Measurements from ENCODE around the gene CDH13.

CDH13 gene

DNA sequence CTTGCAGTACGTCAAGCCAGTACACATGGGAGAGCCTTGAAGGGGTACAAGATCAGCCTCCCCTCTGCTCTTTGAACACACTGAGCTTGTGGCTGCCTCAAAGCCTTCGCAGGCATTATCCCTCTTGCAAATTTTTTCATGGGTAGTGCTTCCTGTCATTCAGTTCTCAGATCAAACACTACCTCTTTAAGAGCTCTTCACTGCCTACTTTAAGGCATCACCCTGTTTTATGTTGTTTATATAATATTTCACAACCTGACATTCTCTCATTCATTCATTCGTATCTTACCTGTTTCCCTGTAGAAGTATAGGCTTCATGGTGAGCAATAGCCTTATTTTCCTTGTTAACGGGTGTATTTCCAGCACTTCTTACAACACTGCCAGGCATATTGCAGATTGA is 269.1 kb downstream of the CDH13 start:
- no peak for DNase-seq
- H3K4ac ChIP-seq (ENCODE audit: low read depth in 1 of 2, low read length in 2 of 2) = no peak overlapping the region
- H3K4me2 ChIP-seq (ENCODE audit: low read length, poor library complexity, severe bottlenecking) = no peak overlapping the region
- no peak overlapping the region for H3K23ac ChIP-seq (ENCODE audit: low read length in 2 of 2)
- H2BK120ac ChIP-seq (ENCODE audit: low read depth, low read length) = no peak overlapping the region
- no peak overlapping the region for H3K14ac ChIP-seq (ENCODE audit: low read length in 2 of 2)
- H4K8ac ChIP-seq (ENCODE audit: low read length) = no peak overlapping the region
- H2AK5ac ChIP-seq (ENCODE audit: low read length, severe bottlenecking) = no peak overlapping the region
- peaks cover 4% of the 10 kb centered on the region for H3K79me1 ChIP-seq (replicated peaks; ENCODE audit: low read length, poor library complexity, severe bottlenecking)
- no peaks in the 10 kb centered on the region for H3K9me3 ChIP-seq (ENCODE audit: control insufficient read depth, low read length)
- H3K27me3 ChIP-seq (ENCODE audit: control insufficient read depth in 1 of 2, insufficient read depth in 1 of 2, low read length in 2 of 2) = no peaks in the 10 kb centered on the region
- WGBS = 91% methylated on average over 3 of the region's 4 CpGs
- no peak overlapping the region for H2BK5ac ChIP-seq (ENCODE audit: low read depth, low read length, poor library complexity, severe bottlenecking)
- no peak overlapping the region for H3K4me3 ChIP-seq (ENCODE audit: insufficient read depth in 1 of 2, low read depth in 1 of 2, low read length in 2 of 2)
- no peak overlapping the region for H2AFZ ChIP-seq (ENCODE audit: low read depth, low read length)
- H3K9ac ChIP-seq (ENCODE audit: low read length) = no peak overlapping the region
- H3K18ac ChIP-seq (ENCODE audit: low read depth in 1 of 2, low read length in 2 of 2) = no peak overlapping the region
- no peak overlapping the region for H2BK15ac ChIP-seq (ENCODE audit: low read depth, poor library complexity, severe bottlenecking)
- H3K4me1 ChIP-seq (ENCODE audit: control insufficient read depth, insufficient read depth, low read depth, low read length) = no peaks in the 10 kb centered on the region
- H2BK12ac ChIP-seq (ENCODE audit: low read length in 2 of 2) = no peak overlapping the region
- no peak overlapping the region for H3K27ac ChIP-seq (ENCODE audit: low read length, poor library complexity, severe bottlenecking)
- no peaks in the 10 kb centered on the region for H3K36me3 ChIP-seq (ENCODE audit: control insufficient read depth in 1 of 2, insufficient read depth in 2 of 2, low read depth in 1 of 2, low read length in 2 of 2)
- H4K91ac ChIP-seq (ENCODE audit: low read length) = no peak overlapping the region

DNA sequence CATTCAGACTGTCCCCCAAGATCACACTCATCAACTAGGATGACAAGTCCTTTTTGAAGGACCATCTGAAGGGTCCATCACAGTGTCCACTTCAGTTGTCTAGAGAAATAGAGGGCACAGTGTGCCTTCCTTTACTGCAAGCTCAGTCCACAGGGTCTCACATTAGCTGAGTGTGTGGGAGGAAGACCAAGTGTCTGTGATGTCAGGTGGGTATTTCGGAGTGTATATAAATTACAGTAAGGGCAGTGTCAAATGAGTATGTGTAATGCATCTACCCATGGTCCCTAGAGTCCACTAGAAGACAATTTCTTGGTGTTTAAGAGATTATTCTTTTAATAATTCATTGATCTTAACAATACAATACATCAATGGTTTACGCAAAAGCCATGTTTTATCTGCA is 272.2 kb downstream of the CDH13 start:
- peaks cover 2% of the 10 kb centered on the region for H3K79me1 ChIP-seq (replicated peaks; ENCODE audit: low read length, poor library complexity, severe bottlenecking)
- no peak overlapping the region for H4K91ac ChIP-seq (ENCODE audit: low read length)
- no peak overlapping the region for H2BK5ac ChIP-seq (ENCODE audit: low read depth, low read length, poor library complexity, severe bottlenecking)
- no peak overlapping the region for H4K8ac ChIP-seq (ENCODE audit: low read length)
- H3K9me3 ChIP-seq (ENCODE audit: control insufficient read depth, low read length) = no peaks in the 10 kb centered on the region
- no peak overlapping the region for H2AK5ac ChIP-seq (ENCODE audit: low read length, severe bottlenecking)
- H3K9ac ChIP-seq (ENCODE audit: low read length) = no peak overlapping the region
- 100% methylated on average over 1 of the region's 2 CpGs for WGBS
- H3K36me3 ChIP-seq (ENCODE audit: control insufficient read depth in 1 of 2, insufficient read depth in 2 of 2, low read depth in 1 of 2, low read length in 2 of 2) = no peaks in the 10 kb centered on the region
- no peak overlapping the region for H2BK15ac ChIP-seq (ENCODE audit: low read depth, poor library complexity, severe bottlenecking)
- no peak overlapping the region for H2AFZ ChIP-seq (ENCODE audit: low read depth, low read length)
- no peak overlapping the region for H3K4ac ChIP-seq (ENCODE audit: low read depth in 1 of 2, low read length in 2 of 2)
- no peak overlapping the region for H3K4me2 ChIP-seq (ENCODE audit: low read length, poor library complexity, severe bottlenecking)
- no peak for DNase-seq
- no peaks in the 10 kb centered on the region for H3K4me1 ChIP-seq (ENCODE audit: control insufficient read depth, insufficient read depth, low read depth, low read length)
- no peak overlapping the region for H3K23ac ChIP-seq (ENCODE audit: low read length in 2 of 2)
- no peak overlapping the region for H3K4me3 ChIP-seq (ENCODE audit: insufficient read depth in 1 of 2, low read depth in 1 of 2, low read length in 2 of 2)
- H3K14ac ChIP-seq (ENCODE audit: low read length in 2 of 2) = no peak overlapping the region
- H2BK120ac ChIP-seq (ENCODE audit: low read depth, low read length) = no peak overlapping the region
- no peak overlapping the region for H2BK12ac ChIP-seq (ENCODE audit: low read length in 2 of 2)
- H3K27me3 ChIP-seq (ENCODE audit: control insufficient read depth in 1 of 2, insufficient read depth in 1 of 2, low read length in 2 of 2) = no peaks in the 10 kb centered on the region
- no peak overlapping the region for H3K27ac ChIP-seq (ENCODE audit: low read length, poor library complexity, severe bottlenecking)
- H3K18ac ChIP-seq (ENCODE audit: low read depth in 1 of 2, low read length in 2 of 2) = no peak overlapping the region

DNA sequence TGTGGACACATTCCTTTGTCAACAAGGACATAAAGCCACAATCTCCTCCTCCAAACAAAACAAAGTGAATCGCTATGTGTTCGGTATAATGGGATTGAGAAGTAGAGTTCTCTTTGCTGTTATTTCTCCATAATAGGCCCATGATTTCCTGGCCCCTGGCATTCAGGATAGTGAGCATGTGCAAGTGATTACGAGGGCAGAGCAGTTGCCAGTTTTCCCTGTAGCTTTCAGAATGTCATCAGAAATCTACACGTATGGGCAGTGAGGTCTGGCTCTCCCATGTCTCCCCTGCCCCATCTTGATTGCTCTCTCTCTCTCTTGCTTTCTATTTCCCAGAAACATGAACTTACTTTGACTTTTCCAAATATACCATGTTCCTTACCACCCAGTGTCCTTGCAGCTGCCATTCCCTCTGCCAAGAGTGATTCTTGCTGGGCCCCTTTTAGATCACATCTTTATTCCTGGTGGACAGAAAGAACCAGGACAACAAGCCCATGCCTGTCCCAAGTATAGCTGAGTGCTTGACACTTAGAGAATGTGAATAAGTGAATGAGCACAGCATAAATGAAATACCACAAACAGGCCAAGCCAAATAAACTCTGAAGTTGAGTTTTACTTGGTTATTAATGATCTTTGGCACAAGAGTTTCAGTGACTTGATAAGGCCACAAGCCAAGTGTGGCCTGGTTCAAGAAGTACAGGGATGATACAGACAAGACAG is 273.1 kb downstream of the CDH13 start:
- no peak overlapping the region for H3K4me3 ChIP-seq (ENCODE audit: insufficient read depth in 1 of 2, low read depth in 1 of 2, low read length in 2 of 2)
- H3K18ac ChIP-seq (ENCODE audit: low read depth in 1 of 2, low read length in 2 of 2) = no peak overlapping the region
- no peak overlapping the region for H4K91ac ChIP-seq (ENCODE audit: low read length)
- no peaks in the 10 kb centered on the region for H3K9me3 ChIP-seq (ENCODE audit: control insufficient read depth, low read length)
- no peaks in the 10 kb centered on the region for H3K36me3 ChIP-seq (ENCODE audit: control insufficient read depth in 1 of 2, insufficient read depth in 2 of 2, low read depth in 1 of 2, low read length in 2 of 2)
- no peak overlapping the region for H2AFZ ChIP-seq (ENCODE audit: low read depth, low read length)
- no peak overlapping the region for H2BK15ac ChIP-seq (ENCODE audit: low read depth, poor library complexity, severe bottlenecking)
- peak overlapping the region; percentile 36 for H4K8ac ChIP-seq (ENCODE audit: low read length)
- no peak overlapping the region for H3K4ac ChIP-seq (ENCODE audit: low read depth in 1 of 2, low read length in 2 of 2)
- no peak overlapping the region for H3K14ac ChIP-seq (ENCODE audit: low read length in 2 of 2)
- no peak overlapping the region for H3K27ac ChIP-seq (ENCODE audit: low read length, poor library complexity, severe bottlenecking)
- H3K9ac ChIP-seq (ENCODE audit: low read length) = no peak overlapping the region
- H3K23ac ChIP-seq (ENCODE audit: low read length in 2 of 2) = no peak overlapping the region
- no peak overlapping the region for H2AK5ac ChIP-seq (ENCODE audit: low read length, severe bottlenecking)
- H2BK5ac ChIP-seq (ENCODE audit: low read depth, low read length, poor library complexity, severe bottlenecking) = no peak overlapping the region
- no peak for DNase-seq
- WGBS = 96% methylated on average over 4 of the region's 4 CpGs
- no peak overlapping the region for H2BK120ac ChIP-seq (ENCODE audit: low read depth, low read length)
- no peaks in the 10 kb centered on the region for H3K4me1 ChIP-seq (ENCODE audit: control insufficient read depth, insufficient read depth, low read depth, low read length)
- H3K4me2 ChIP-seq (ENCODE audit: low read length, poor library complexity, severe bottlenecking) = no peak overlapping the region
- H2BK12ac ChIP-seq (ENCODE audit: low read length in 2 of 2) = no peak overlapping the region
- no peaks in the 10 kb centered on the region for H3K27me3 ChIP-seq (ENCODE audit: control insufficient read depth in 1 of 2, insufficient read depth in 1 of 2, low read length in 2 of 2)
- peaks cover 5% of the 10 kb centered on the region for H3K79me1 ChIP-seq (replicated peaks; ENCODE audit: low read length, poor library complexity, severe bottlenecking)

DNA sequence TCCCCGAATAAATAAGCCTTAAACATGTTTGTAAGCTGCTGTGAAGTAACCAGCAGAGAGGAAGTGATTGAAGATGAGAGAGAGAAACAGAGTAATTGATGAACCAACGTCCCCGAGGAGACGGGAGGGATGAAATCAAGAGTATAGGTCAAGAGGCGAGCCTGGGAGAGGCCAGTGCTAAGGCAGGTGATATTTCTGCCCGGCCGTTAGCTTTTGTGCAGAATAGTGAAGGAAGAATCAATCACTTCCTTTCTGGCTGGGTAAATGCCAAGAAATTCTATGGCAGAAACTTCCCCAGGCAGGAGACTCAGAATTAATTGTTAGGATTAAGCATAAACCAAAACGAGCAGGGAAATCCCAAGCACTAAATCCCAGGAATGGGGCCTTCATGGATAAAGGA is 273.8 kb downstream of the CDH13 start:
- no peaks in the 10 kb centered on the region for H3K9me3 ChIP-seq (ENCODE audit: control insufficient read depth, low read length)
- no peak overlapping the region for H2BK15ac ChIP-seq (ENCODE audit: low read depth, poor library complexity, severe bottlenecking)
- H3K4ac ChIP-seq (ENCODE audit: low read depth in 1 of 2, low read length in 2 of 2) = no peak overlapping the region
- no peaks in the 10 kb centered on the region for H3K4me1 ChIP-seq (ENCODE audit: control insufficient read depth, insufficient read depth, low read depth, low read length)
- H3K4me3 ChIP-seq (ENCODE audit: insufficient read depth in 1 of 2, low read depth in 1 of 2, low read length in 2 of 2) = no peak overlapping the region
- no peak overlapping the region for H3K9ac ChIP-seq (ENCODE audit: low read length)
- H2BK5ac ChIP-seq (ENCODE audit: low read depth, low read length, poor library complexity, severe bottlenecking) = no peak overlapping the region
- no peak overlapping the region for H3K18ac ChIP-seq (ENCODE audit: low read depth in 1 of 2, low read length in 2 of 2)
- no peak overlapping the region for H4K91ac ChIP-seq (ENCODE audit: low read length)
- DNase-seq = no peak
- H3K27ac ChIP-seq (ENCODE audit: low read length, poor library complexity, severe bottlenecking) = no peak overlapping the region
- H2BK120ac ChIP-seq (ENCODE audit: low read depth, low read length) = no peak overlapping the region
- no peak overlapping the region for H3K23ac ChIP-seq (ENCODE audit: low read length in 2 of 2)
- H2AK5ac ChIP-seq (ENCODE audit: low read length, severe bottlenecking) = no peak overlapping the region
- no peak overlapping the region for H3K4me2 ChIP-seq (ENCODE audit: low read length, poor library complexity, severe bottlenecking)
- H3K27me3 ChIP-seq (ENCODE audit: control insufficient read depth in 1 of 2, insufficient read depth in 1 of 2, low read length in 2 of 2) = no peaks in the 10 kb centered on the region
- H3K36me3 ChIP-seq (ENCODE audit: control insufficient read depth in 1 of 2, insufficient read depth in 2 of 2, low read depth in 1 of 2, low read length in 2 of 2) = no peaks in the 10 kb centered on the region
- H2AFZ ChIP-seq (ENCODE audit: low read depth, low read length) = no peak overlapping the region
- H4K8ac ChIP-seq (ENCODE audit: low read length) = no peak overlapping the region
- no peak overlapping the region for H3K14ac ChIP-seq (ENCODE audit: low read length in 2 of 2)
- peaks cover 5% of the 10 kb centered on the region for H3K79me1 ChIP-seq (replicated peaks; ENCODE audit: low read length, poor library complexity, severe bottlenecking)
- H2BK12ac ChIP-seq (ENCODE audit: low read length in 2 of 2) = no peak overlapping the region
- WGBS = 79% methylated on average over 8 of the region's 8 CpGs
